Smooth muscle cell (in vitro differentiated cells): ENCODE results near the gene CACNB2. TPM values are rescaled to one million over a fixed set of nuclear protein-coding genes. Genes with fewer than 3 reads are reported as not detected.

Experiments
- DNase-seq: peaks from one replicate; lab custom pipeline; 2025; ENCODE audit not compliant: unreplicated experiment; lab: John Stamatoyannopoulos, UW
- H2AFZ ChIP-seq: fragments of 200-600 bp; sonication (generic); 2 replicates; pipeline ENCODE4 v1.6.0; 2016; ENCODE audit warnings: antibody characterized with exemption, low read depth, mild to moderate bottlenecking
- H3F3A ChIP-seq: fragments of 200-600 bp; sonication (generic); 2 replicates; pipeline ENCODE4 v1.6.0; 2017; ENCODE audit warnings: antibody characterized with exemption, low read depth
- H3K27ac ChIP-seq: fragments of 200-600 bp; sonication (generic); 2 replicates; pipeline ENCODE4 v1.5.1; 2016; ENCODE audit warnings: low read depth, mild to moderate bottlenecking
- H3K27me3 ChIP-seq: fragments of 200-600 bp; sonication (generic); 2 replicates; pipeline ENCODE4 v1.6.1; 2016; ENCODE audit warnings: low read depth, mild to moderate bottlenecking
- H3K36me3 ChIP-seq: fragments of 200-600 bp; sonication (generic); 2 replicates; pipeline ENCODE4 v1.5.1; 2016; ENCODE audit warnings: low read depth
- H3K4me1 ChIP-seq: fragments of 200-600 bp; sonication (generic); 2 replicates; pipeline ENCODE4 v1.5.1; 2016; ENCODE audit warnings: low read depth
- H3K4me2 ChIP-seq: fragments of 200-600 bp; sonication (generic); 2 replicates; pipeline ENCODE4 v1.6.0; 2016; ENCODE audit warnings: mild to moderate bottlenecking
- H3K4me3 ChIP-seq: fragments of 200-600 bp; sonication (generic); 2 replicates; pipeline ENCODE4 v1.5.1; 2016; ENCODE audit warnings: mild to moderate bottlenecking
- H3K79me2 ChIP-seq: fragments of 200-600 bp; sonication (generic); 2 replicates; pipeline ENCODE4 v1.6.0; 2016; ENCODE audit warnings: low read depth, mild to moderate bottlenecking
- H3K9ac ChIP-seq: fragments of 200-600 bp; sonication (generic); 2 replicates; pipeline ENCODE4 v1.6.0; 2016; ENCODE audit warnings: low read depth
- H3K9me3 ChIP-seq: fragments of 200-600 bp; sonication (generic); replicated peaks from 2 replicates; pipeline ENCODE4 v1.5.1; 2016; ENCODE audit warnings: low read depth
- H4K20me1 ChIP-seq: fragments of 200-600 bp; sonication (generic); 2 replicates; pipeline ENCODE4 v1.6.0; 2016; ENCODE audit warnings: low read depth
- CTCF ChIP-seq: fragments of 200-600 bp; sonication (generic); IDR thresholded peaks from 2 replicates; pipeline ENCODE4 v1.5.1; 2017; ENCODE audit warnings: borderline replicate concordance, mild to moderate bottlenecking, antibody characterized with exemption; ENCODE audit not compliant: insufficient read depth, poor library complexity, severe bottlenecking
- WGBS: methylation state at CpG from one replicate; pipeline ENCODE4 v1.1.7; 2016; ENCODE audit warnings: low lambda C conversion rate; 5-methylcytosine and 5-hydroxymethylcytosine counted together
- polyA plus RNA-seq: library from polyadenylated mRNA; unstranded; fragments of >200 nt; fragmentation: Nextera tagmentation; extraction: Ambion mirVana; gene quantifications from 2 replicates; pipeline ENCODE4 v1.2.1, GENCODE V29; 2016
- total RNA-seq: library from RNA; depleted of rRNA; stranded (reverse); fragments of >200 nt; gene quantifications from 2 replicates; pipeline ENCODE4 v1.2.3, GENCODE V29; 2014

Gene CACNB2
- total and polyA plus RNA-seq, 2 experiments from 2014 or later = 0.04 to 1.1 TPM

- no peak for DNase-seq
These were observed 382.8 kb downstream of the CACNB2 start for GRCh38 chr10:18523025-18523424.

GRCh38 chr10:18523858-18524257 lies 383.6 kb downstream of the CACNB2 start:
- Histone ChIP-seq H3K27me3 (no peaks in the 10 kb centered on the region), H3K79me2 (no peaks in the 10 kb centered on the region), H3K27ac (no peak overlapping the region), H3K4me3 (no peak overlapping the region), H3K9me3 (no peaks in the 10 kb centered on the region), H3K4me1 (no peaks in the 10 kb centered on the region), H2AFZ (no peak overlapping the region), H3K36me3 (no peaks in the 10 kb centered on the region), H3F3A (no peaks in the 10 kb centered on the region), H4K20me1 (no peaks in the 10 kb centered on the region), H3K4me2 (no peak overlapping the region), H3K9ac (no peak overlapping the region)
- DNase-seq = no peak
- 91% methylated on average over 2 of the region's 2 CpGs for WGBS
- no peak for TF ChIP-seq CTCF

More at GRCh38 chr10:18523025-18523424, 382.8 kb downstream of the CACNB2 start:
- no peaks in the 10 kb centered on the region for H4K20me1 ChIP-seq
- H3K4me2 ChIP-seq = no peak overlapping the region
- H3K9me3 ChIP-seq = no peaks in the 10 kb centered on the region
- no peaks in the 10 kb centered on the region for H3K27me3 ChIP-seq
- H2AFZ ChIP-seq = no peak overlapping the region
- no peak overlapping the region for H3K27ac ChIP-seq
- H3F3A ChIP-seq = no peaks in the 10 kb centered on the region
- no peak for TF ChIP-seq CTCF
- no peak overlapping the region for H3K4me3 ChIP-seq
- no peak overlapping the region for H3K9ac ChIP-seq
- WGBS = 53% methylated on average over 1 of the region's 1 CpG
- H3K4me1 ChIP-seq = no peaks in the 10 kb centered on the region
- H3K36me3 ChIP-seq = no peaks in the 10 kb centered on the region
- H3K79me2 ChIP-seq = no peaks in the 10 kb centered on the region

- Histone ChIP-seq H4K20me1 (no peaks in the 10 kb centered on the region), H3K36me3 (no peaks in the 10 kb centered on the region), H3K79me2 (no peaks in the 10 kb centered on the region), H3K4me1 (no peaks in the 10 kb centered on the region), H3K9me3 (no peaks in the 10 kb centered on the region), H3K4me3 (no peak overlapping the region), H2AFZ (no peak overlapping the region), H3K27me3 (no peaks in the 10 kb centered on the region), H3K4me2 (no peak overlapping the region), H3F3A (no peaks in the 10 kb centered on the region), H3K27ac (no peak overlapping the region), H3K9ac (no peak overlapping the region)
- 76% methylated on average over 2 of the region's 2 CpGs for WGBS
- no peak for TF ChIP-seq CTCF
- DNase-seq = no peak
These were observed 387.5 kb downstream of the CACNB2 start for GRCh38 chr10:18527687-18528086.

DNA sequence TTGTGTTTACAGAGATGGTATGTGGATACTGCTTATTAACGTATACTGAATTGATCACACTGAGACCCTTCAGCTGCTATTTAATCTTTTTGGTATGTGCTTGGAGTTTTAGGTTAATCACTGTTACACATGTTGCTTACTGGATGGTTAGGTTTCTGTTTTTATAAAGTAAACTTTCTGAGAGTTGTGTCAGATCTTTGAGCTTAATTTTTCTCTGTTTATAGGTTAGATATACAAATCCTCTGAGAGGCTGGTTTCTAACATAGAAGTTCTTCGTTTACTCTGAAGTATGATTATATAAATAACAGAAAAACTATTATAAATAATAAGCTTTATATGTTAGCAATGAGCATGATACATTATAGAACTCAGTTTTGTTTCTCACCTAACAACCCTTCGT lies 388.1 kb downstream of the CACNB2 start:
- Histone ChIP-seq H3K9ac (no peak overlapping the region), H3K4me1 (no peaks in the 10 kb centered on the region), H3K36me3 (no peaks in the 10 kb centered on the region), H4K20me1 (no peaks in the 10 kb centered on the region), H3K4me2 (no peak overlapping the region), H3K79me2 (no peaks in the 10 kb centered on the region), H2AFZ (no peak overlapping the region), H3K4me3 (no peak overlapping the region), H3F3A (no peaks in the 10 kb centered on the region), H3K27ac (no peak overlapping the region), H3K27me3 (no peaks in the 10 kb centered on the region), H3K9me3 (no peaks in the 10 kb centered on the region)
- TF ChIP-seq CTCF = no peak
- WGBS = 73% methylated on average over 3 of the region's 3 CpGs
- DNase-seq = no peak
